Measurements from ENCODE around the gene PDXDC1. TPM values are rescaled to one million over a fixed set of nuclear protein-coding genes. Genes with fewer than 3 reads are reported as not detected.

PDXDC1 gene
- total and polyA plus RNA-seq, 5 donors: 31.5 to 106 (median 88.3) TPM

Small RNA genes lying within 50 kb of the gene (microRNA-seq; reads per million reads assigned to microRNA genes)
- 0 reads per million in 2 donors for gene MIR1972-1
- gene MIR3180-4: 0 reads per million in 2 donors
- gene MIR6511A1: 0 reads per million in 2 donors
- gene MIR6511B2: 0 reads per million in 2 donors
- 0 reads per million in 2 donors for gene MIR6770-1

Other genes with a start within 250 kb of the PDXDC1 start
- gene NPIPA2, start 232.5 kb upstream of the PDXDC1 start, total RNA-seq: 1 to 10 TPM; 1.1 to 4.8 (median 2.1) TPM
- gene NPIPA2, start 232.5 kb upstream of the PDXDC1 start, polyA plus RNA-seq: 2.1 TPM
- gene NOMO1, start 141.3 kb upstream of the PDXDC1 start, total RNA-seq: 100 to 1,000 TPM; 165 to 419 (median 232) TPM
- 97.8 TPM for gene NOMO1, start 141.3 kb upstream of the PDXDC1 start, polyA plus RNA-seq
- 10 to 100 TPM; 40.7 to 76.6 (median 57.9) TPM for gene NPIPA1, start 37.6 kb upstream of the PDXDC1 start, total RNA-seq
- gene NPIPA1, start 37.6 kb upstream of the PDXDC1 start, polyA plus RNA-seq: 61.6 TPM
- gene NTAN1, start 81.0 kb downstream of the PDXDC1 start, total RNA-seq: 10 to 100 TPM; 21.4 to 27.9 (median 23.6) TPM
- 37.2 TPM for gene NTAN1, start 81.0 kb downstream of the PDXDC1 start, polyA plus RNA-seq
- 10 to 100 TPM; 22.3 to 25.5 (median 24.0) TPM for gene RRN3, start 119.2 kb downstream of the PDXDC1 start, total RNA-seq
- gene RRN3, start 119.2 kb downstream of the PDXDC1 start, polyA plus RNA-seq: 13.1 TPM